Erythroblast (primary cell): ENCODE results near the gene CACNA2D1.

Experiments used
- GATA1 ChIP-seq: IDR thresholded peaks from 2 replicates; pipeline ENCODE4 v1.6.1; 2011; ENCODE audit warnings: low read depth, mild to moderate bottlenecking, control low read depth, low read length, moderate library complexity
- POLR2A ChIP-seq: IDR thresholded peaks from 2 replicates; pipeline ENCODE4 v1.6.1; 2011; ENCODE audit warnings: mild to moderate bottlenecking, low read length

- TF ChIP-seq POLR2A (no peak), GATA1 (no peak)
These were observed 268.3 kb downstream of the CACNA2D1 start for GRCh38 chr7:82175319-82175718.
